ENCODE measurements around the gene DHRS4L2. TPM values are rescaled to one million over a fixed set of nuclear protein-coding genes. Genes with fewer than 3 reads are reported as not detected.
A peak's percentile ranks its signal among the peaks of the same experiment; 100 is the strongest.
"Not testable (repeated sequence)": the region's sequence is repeated elsewhere in the genome, so short reads cannot be mapped to it uniquely, and the experiment has no call there.

Gene DHRS4L2
- 4.9 and 15.1 TPM in 2 replicates for total RNA-seq (2014; rRNA removed; shearing (Covaris generic))

DNA sequence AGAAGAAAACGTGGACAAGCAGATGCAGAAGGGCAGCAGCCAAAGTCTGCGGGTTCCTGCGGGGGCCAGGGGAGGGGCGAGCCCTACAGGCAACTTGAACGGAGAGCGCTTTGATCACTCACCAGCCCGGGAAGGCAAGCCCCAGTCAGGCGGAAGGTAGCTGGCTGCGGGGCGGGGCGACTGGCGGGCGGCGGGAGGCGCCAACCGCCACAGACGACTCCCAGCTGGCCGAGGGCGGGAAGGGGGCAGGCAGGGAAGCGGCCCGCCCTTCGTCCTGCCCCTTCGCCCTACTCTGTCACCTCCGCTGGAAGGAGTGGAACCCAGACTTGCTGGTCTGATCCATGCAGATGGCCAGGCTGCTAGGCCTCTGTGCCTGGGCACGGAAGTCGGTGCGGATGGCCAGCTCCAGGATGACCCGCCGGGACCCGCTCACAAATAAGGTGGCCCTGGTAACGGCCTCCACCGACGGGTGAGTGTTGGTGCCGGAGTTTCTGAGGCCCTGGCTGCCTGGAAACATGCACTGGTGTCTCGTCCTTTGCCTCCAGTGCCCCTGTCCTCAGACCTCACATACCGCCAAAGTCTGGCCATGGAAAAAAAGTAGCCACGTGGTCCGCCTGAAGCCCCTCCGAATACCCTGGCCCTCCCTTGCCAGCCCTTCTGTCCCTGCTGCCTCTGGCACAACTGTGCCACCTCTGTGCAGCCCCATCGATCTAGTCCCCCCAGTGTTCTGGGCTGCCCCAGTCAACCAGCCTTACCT lies at the start of gene DHRS4L2:
Gene DHRS4L2, plus strand, starts transcription at position 323 of the 757 bp plus-strand sequence. Its CDS starts 19 bp downstream, at position 342.
- DNase-seq (ENCODE audit: low read depth in 1 of 2, low spot score in 2 of 2): peak in 1 of 2 experiments; percentile 16
- H3K4me1 ChIP-seq (replicated peaks): not testable (repeated sequence)

DNA sequence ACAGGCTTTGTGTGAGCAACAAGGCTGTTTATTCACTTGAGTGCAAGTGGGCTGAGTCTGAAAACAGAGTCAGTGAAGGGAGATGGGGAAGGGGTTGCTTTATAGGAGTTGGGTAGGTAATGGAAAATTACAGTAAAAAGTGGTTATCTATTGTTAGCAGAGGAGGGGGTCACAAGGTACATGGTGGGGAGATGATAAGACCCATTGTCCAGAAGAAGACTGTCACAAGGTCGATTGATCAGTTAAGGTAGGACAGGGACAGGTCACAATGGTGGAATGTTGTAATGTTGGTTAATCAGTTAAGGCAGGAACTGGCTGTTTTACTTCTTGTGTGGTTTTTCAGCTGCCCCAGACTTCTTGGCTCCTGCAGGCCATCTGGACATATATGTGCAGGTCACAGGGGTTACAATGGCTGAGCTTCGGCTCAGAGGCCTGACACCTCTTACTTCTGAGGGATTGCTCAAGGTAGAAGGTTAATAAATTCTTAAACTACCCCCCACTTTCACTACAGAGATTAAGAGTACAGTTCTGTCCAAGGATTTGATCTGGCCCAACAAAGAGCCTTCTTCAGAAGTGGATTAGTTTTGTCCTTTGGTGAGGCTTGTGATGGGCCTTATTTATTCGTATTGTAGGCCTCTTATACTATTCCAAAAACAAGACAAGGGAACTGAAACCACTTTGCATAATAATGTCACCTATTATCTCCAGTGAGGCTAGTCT lies 49.0 kb upstream of the DHRS4L2 start:
- Histone ChIP-seq H3K27ac (no peak overlapping the region), H3K4me3 (no peak overlapping the region), H3K4me1 (replicated peaks) (no peaks in the 10 kb centered on the region; the same call in 1 of the 2 replicates), H3K27me3 (replicated peaks) (no peaks in the 10 kb centered on the region), H3K9me3 (replicated peaks) (no peaks in the 10 kb centered on the region), H3K36me3 (no peaks in the 10 kb centered on the region)
- no peak for DNase-seq (ENCODE audit: low read depth in 1 of 2, low spot score in 2 of 2)

More for the DNA sequence above, at the start of gene DHRS4L2:
- not testable (repeated sequence) for H3K9me3 ChIP-seq (replicated peaks); H3K4me3 ChIP-seq; H3K27me3 ChIP-seq (replicated peaks); H3K27ac ChIP-seq; H3K36me3 ChIP-seq

DNA sequence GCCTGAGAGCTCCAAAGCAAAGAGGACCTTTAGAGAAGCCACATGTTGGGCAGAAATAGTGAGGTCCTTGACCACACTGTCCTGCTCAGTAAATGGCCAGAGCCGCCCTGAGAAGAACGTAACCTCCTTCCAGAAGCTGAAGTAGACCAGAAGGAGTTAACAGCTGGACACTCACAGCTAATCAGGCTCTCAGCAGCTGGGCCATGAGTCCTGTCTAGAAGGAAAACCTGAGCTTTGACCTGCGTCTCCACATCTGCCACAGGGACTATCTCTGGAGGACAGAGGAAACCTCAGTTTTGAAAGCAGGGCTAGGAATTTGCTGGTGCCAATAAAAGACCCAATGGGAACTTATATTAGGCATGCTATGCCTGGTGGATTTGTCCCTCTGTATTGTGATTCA lies 47.5 kb upstream of the DHRS4L2 start:
- Histone ChIP-seq H3K27ac (no peak overlapping the region), H3K4me3 (no peak overlapping the region), H3K36me3 (no peaks in the 10 kb centered on the region), H3K27me3 (replicated peaks) (no peaks in the 10 kb centered on the region), H3K4me1 (replicated peaks) (no peaks in the 10 kb centered on the region; the same call in 1 of the 2 replicates), H3K9me3 (replicated peaks) (no peaks in the 10 kb centered on the region)
- DNase-seq (ENCODE audit: low read depth in 1 of 2, low spot score in 2 of 2): no peak

DNA sequence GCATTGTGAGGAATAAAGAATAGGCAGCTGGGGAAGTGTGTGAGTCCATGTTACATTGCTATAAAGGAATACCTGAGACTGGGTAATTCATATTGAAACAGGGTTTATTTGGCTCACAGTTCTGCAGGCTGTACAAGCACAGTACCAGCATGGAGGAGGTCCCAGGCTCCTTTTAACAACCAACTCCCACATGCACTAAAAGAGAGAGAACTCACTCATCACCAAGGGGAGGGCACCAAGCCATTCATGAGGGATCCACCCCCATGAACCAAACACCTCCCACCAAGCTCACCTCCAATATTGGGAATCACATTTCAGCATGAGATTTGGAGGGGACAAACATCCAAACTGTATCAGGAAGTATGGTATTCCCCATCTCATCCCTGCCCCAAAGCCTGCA lies 47.1 kb upstream of the DHRS4L2 start:
- Histone ChIP-seq H3K4me1 (replicated peaks) (no peaks in the 10 kb centered on the region; the same call in 1 of the 2 replicates), H3K9me3 (replicated peaks) (no peaks in the 10 kb centered on the region), H3K27ac (no peak overlapping the region), H3K27me3 (replicated peaks) (no peaks in the 10 kb centered on the region), H3K36me3 (no peaks in the 10 kb centered on the region), H3K4me3 (no peak overlapping the region)
- DNase-seq (ENCODE audit: low read depth in 1 of 2, low spot score in 2 of 2): no peak

DNA sequence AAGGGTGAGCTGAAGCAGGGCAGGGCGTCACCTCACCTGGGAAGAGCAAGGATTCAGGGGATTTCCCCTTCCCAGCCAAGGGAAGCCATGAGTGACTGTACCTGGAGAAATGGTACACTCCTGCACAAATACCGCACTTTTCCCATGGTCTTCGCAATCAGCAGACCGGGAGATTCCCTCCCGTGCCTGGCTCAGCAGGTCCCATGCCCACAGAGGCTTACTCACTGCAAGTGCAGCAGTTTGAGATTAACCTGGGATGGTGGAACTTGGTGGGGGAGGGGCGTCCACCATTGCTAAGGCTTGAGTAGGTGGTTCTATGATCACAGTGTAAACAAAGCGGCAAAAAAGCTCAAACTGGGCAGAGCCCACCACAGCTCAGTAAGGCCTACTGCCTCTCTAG lies 46.1 kb upstream of the DHRS4L2 start:
- Histone ChIP-seq H3K27me3 (replicated peaks) (no peaks in the 10 kb centered on the region), H3K36me3 (no peaks in the 10 kb centered on the region), H3K4me3 (no peak overlapping the region), H3K27ac (no peak overlapping the region), H3K9me3 (replicated peaks) (no peaks in the 10 kb centered on the region), H3K4me1 (replicated peaks) (no peaks in the 10 kb centered on the region; the same call in 1 of the 2 replicates)
- DNase-seq (ENCODE audit: low read depth in 1 of 2, low spot score in 2 of 2): no peak

DNA sequence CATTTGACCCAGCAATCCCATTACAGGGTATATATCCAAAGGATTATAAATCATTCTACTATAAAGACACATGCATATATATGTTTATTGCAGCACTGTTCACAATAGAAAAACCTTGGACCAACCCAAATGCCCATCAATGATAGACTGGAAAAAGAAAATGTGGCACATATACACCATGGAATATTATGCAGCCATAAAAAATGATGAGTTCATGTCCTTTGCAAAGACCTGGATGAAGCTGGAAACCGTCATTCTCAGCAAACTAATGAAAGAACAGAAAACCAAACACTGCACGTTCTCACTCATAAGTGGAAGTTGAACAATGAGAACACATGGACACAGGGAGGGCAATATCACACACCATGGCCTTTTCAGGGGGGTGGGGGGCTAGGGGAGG lies 39.7 kb upstream of the DHRS4L2 start:
- not testable (repeated sequence) for H3K27me3 ChIP-seq (replicated peaks); H3K36me3 ChIP-seq; H3K4me1 ChIP-seq (replicated peaks); H3K9me3 ChIP-seq (replicated peaks); DNase-seq (ENCODE audit: low read depth in 1 of 2, low spot score in 2 of 2); H3K4me3 ChIP-seq; H3K27ac ChIP-seq

DNA sequence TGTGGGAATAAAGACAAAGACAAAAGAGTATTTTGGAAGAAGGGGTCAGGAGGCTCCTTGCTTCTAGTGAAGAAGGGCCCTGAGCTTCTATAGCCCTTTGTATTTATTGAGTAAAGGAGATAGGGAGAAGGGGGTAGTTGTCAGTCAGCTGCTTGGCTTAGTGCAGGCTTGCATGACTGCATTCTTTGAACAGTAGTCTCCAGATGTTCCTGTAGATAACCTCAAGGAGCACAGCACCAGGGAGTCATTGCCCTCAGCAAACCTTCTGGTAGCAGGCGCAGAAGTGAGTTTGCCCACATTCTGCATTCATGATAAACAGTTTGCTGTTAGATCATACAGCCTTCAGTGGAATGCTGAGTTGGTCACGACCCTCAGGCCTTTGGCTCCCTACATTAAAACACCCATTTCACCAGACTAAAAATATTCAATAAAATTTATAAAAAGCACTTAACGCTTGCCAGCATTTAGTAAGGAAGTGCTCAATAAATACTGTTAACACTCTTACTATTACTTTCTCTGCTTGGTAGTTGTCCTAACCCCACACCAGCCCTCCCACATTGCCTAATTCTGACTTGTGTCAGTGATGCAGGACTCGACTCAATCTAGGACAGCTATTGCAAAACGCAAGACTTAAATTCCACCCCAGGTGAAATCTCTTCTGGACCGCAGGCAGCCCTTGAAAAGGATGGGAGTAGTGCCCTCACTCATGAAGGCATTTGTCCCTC lies 38.2 kb upstream of the DHRS4L2 start:
- no peak for DNase-seq (ENCODE audit: low read depth in 1 of 2, low spot score in 2 of 2)
- Histone ChIP-seq H3K4me1 (replicated peaks) (no peaks in the 10 kb centered on the region), H3K4me3 (no peak overlapping the region), H3K27ac (no peak overlapping the region), H3K9me3 (replicated peaks) (no peaks in the 10 kb centered on the region), H3K27me3 (replicated peaks) (no peaks in the 10 kb centered on the region), H3K36me3 (no peaks in the 10 kb centered on the region)

DNA sequence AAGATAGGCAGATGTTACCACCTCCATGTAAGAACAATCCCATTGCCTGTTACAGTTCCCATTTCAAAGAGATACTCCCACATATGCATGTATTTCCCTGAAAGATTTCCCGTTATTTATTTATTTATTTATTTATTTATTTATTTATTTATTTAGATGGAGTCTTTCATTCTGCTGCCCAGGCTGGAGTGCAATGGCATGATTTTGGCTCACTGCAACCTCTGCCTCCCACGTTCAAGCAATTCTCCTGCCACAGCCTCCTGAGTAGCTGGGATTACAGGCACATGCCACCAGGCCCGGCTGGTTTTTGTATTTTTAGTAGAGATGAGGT lies 37.6 kb upstream of the DHRS4L2 start:
- not testable (repeated sequence) for H3K27ac ChIP-seq; H3K4me1 ChIP-seq (replicated peaks); H3K9me3 ChIP-seq (replicated peaks); H3K36me3 ChIP-seq; H3K27me3 ChIP-seq (replicated peaks); H3K4me3 ChIP-seq; DNase-seq (ENCODE audit: low read depth in 1 of 2, low spot score in 2 of 2)

DNA sequence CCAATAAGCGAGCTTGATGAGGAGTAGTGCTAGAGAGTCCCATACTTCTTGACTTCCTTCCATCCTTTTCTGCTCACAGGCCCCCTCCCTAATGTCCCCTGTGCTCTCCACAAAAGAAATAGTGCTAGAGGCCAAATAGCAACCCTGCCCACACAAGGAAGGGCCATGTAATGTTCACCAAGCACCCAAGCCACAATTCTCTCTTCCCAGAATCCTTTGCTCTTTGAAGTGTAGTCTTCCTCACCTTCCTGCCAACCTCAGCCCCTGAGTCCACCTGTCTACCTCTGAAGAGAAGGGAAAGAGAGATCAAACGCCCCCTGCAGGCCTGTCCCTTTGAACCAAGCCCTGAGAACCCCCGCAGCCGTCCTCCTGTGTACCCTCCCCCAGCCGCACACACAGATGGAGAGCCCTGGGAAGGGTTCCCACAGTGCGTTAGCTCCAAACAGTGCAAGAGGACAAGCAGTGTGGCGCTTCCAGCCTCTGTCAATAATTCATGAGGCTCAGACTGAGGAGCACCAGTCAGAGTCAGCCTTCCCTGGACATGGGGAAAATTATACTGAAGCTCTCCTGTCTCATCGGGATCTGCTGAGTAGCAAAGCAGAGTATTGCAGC lies 37.0 kb upstream of the DHRS4L2 start:
- no peaks in the 10 kb centered on the region for H3K36me3 ChIP-seq
- H3K4me3 ChIP-seq: no peak overlapping the region
- no peak for DNase-seq (ENCODE audit: low read depth in 1 of 2, low spot score in 2 of 2)
- no peak overlapping the region for H3K27ac ChIP-seq
- no peaks in the 10 kb centered on the region for H3K9me3 ChIP-seq (replicated peaks)
- no peaks in the 10 kb centered on the region for H3K4me1 ChIP-seq (replicated peaks)
- H3K27me3 ChIP-seq (replicated peaks): no peaks in the 10 kb centered on the region

DNA sequence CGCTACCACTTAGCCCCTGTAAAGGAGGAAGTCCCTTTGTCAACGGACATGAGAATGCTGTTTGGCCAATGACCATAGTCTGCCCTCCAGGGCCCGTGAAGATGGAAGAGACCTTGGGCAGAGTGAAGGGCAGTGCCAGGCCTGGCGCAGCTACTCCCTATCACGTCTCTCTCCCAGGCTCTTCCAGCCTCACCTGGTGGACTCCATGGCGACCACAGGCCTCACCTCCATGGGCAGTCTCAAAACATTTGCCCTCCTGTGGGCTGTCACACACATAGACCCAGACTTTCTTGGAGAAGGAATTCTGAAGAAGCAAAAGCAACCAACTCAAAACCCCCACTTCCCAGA lies 35.6 kb upstream of the DHRS4L2 start:
- DNase-seq (ENCODE audit: low read depth in 1 of 2, low spot score in 2 of 2); H3K27ac ChIP-seq; H3K4me1 ChIP-seq (replicated peaks); H3K27me3 ChIP-seq (replicated peaks); H3K9me3 ChIP-seq (replicated peaks); H3K36me3 ChIP-seq: not testable (repeated sequence)
- H3K4me3 ChIP-seq: peak overlapping the region; percentile 58

DNA sequence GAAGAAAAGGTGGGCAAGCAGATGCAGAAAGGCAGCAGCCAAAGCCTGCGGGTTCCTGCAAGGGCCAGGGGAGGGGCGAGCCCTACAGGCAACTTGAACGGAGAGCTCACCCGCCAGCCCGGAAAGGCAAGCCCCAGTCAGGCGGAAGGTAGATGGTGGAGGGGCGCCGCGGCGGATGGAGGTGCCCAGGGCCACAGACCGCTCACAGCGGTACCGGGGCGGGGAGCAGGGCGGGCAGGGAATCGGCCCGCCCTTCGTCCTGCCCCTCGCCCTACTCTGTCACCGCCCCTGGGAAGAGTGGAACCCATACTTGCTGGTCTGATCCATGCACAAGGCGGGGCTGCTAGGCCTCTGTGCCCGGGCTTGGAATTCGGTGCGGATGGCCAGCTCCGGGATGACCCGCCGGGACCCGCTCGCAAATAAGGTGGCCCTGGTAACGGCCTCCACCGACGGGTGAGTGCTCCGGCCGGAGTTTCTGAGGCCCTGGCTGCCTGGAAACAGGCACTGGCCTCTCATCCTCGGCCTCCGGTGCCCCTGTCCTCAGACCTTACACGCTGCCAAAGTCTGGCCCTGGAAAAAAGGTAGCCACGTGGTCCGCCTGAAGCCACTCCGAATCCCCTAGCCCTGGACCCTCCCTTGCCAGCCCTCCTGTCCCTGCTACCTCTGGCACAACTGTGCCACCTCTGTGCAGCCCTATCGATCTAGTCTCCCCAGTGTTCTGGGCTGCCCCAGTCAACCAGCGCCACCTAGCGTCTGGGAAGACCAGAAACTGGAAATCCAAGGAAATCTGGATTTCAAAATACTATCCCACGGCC lies 35.1 kb upstream of the DHRS4L2 start, which contains the start of gene DHRS4:
Gene DHRS4, plus strand, starts transcription at position 307 of the 815 bp plus-strand sequence. Its CDS starts 19 bp downstream, at position 326.
- Histone ChIP-seq H3K36me3 (no peaks in the 10 kb centered on the region), H3K4me1 (replicated peaks) (no peaks in the 10 kb centered on the region), H3K27ac (peak within 1 kb of the TSS; percentile 26; the same call in 1 of the 2 replicates), H3K27me3 (replicated peaks) (no peaks in the 10 kb centered on the region), H3K9me3 (replicated peaks) (no peaks in the 10 kb centered on the region), H3K4me3 (peak within 1 kb of the TSS; percentile 58)
- peak; percentile 73 to 84 for DNase-seq (ENCODE audit: low read depth in 1 of 2, low spot score in 2 of 2)

DNA sequence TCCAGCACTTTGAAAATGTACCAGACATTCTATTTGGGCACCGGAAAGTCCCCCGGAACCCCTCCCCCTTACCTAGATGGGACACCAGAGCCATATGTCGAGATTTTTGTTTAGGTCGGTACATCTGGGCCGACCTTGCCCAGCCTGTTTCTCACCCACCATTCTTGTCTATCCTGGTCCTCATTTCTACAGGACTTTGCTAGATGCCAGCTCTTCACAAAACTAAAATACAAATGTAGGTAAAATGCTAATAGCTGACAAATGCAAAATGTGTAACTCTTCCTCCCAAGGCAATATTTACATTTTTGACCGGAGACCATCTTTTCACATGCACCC lies 34.5 kb upstream of the DHRS4L2 start:
- H3K36me3 ChIP-seq; DNase-seq (ENCODE audit: low read depth in 1 of 2, low spot score in 2 of 2); H3K27ac ChIP-seq; H3K4me1 ChIP-seq (replicated peaks); H3K27me3 ChIP-seq (replicated peaks); H3K9me3 ChIP-seq (replicated peaks): not testable (repeated sequence)
- H3K4me3 ChIP-seq: peak overlapping the region; percentile 58

DNA sequence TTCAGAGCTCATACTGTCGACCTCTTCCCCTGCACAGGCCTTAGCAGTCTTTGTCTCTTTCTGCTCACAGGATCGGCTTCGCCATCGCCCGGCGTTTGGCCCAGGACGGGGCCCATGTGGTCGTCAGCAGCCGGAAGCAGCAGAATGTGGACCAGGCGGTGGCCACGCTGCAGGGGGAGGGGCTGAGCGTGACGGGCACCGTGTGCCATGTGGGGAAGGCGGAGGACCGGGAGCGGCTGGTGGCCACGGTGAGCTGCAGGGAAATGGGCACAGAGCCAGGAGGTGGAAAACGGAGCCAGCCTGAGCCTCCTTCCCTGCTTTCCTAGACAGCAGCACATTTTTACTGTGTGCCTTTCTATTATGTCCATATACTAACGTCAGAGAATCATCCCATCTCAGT lies 33.8 kb upstream of the DHRS4L2 start:
- DNase-seq (ENCODE audit: low read depth in 1 of 2, low spot score in 2 of 2); H3K9me3 ChIP-seq (replicated peaks); H3K27ac ChIP-seq; H3K4me1 ChIP-seq (replicated peaks); H3K36me3 ChIP-seq; H3K4me3 ChIP-seq; H3K27me3 ChIP-seq (replicated peaks): not testable (repeated sequence)

Data from SJSA1 (cell line).